Kidney epithelial cell (primary cell): Measurements from ENCODE around the gene CD68. TPM values are rescaled to one million over a fixed set of nuclear protein-coding genes. Genes with fewer than 3 reads are reported as not detected.
"Not testable (repeated sequence)": the region's sequence is repeated elsewhere in the genome, so short reads cannot be mapped to it uniquely, and the experiment has no call there.

Experiments
- DNase-seq: peaks from one replicate; pipeline ENCODE4 v3.0.0-alpha.2; 2010; ENCODE audit warnings: low read depth
- H3K27me3 ChIP-seq: 2 replicates; pipeline ENCODE4 v1.6.0; 2011; ENCODE audit warnings: low read length; ENCODE audit not compliant: control insufficient read depth, insufficient read depth
- H3K36me3 ChIP-seq: 2 replicates; pipeline ENCODE4 v1.5.1; 2011; ENCODE audit warnings: low read length; ENCODE audit not compliant: control insufficient read depth, insufficient read depth
- H3K4me3 ChIP-seq: 2 replicates; pipeline ENCODE4 v1.5.1; 2011; ENCODE audit warnings: low read depth, mild to moderate bottlenecking, control low read depth, low read length
- total RNA-seq: library from RNA; depleted of rRNA; stranded (reverse); fragments of >200 nt; gene quantifications from 2 replicates; pipeline ENCODE4 v1.2.3, GENCODE V29; 2015
- TF ChIP-seq, protein P1 (sequence below): IDR thresholded peaks from 2 replicates; pipeline ENCODE4 v1.5.1; 2011; ENCODE audit warnings: mild to moderate bottlenecking, moderate library complexity, low read length, control low read depth, inconsistent platforms; ENCODE audit not compliant: insufficient read depth, poor library complexity, severe bottlenecking

Gene CD68
- total RNA-seq, 1 donor from 2014 or later, result 7.4 TPM

- H3K27me3 ChIP-seq, result no peaks in the 10 kb centered on the region
- DNase-seq, result no peak
- TF ChIP-seq, protein P1, sequence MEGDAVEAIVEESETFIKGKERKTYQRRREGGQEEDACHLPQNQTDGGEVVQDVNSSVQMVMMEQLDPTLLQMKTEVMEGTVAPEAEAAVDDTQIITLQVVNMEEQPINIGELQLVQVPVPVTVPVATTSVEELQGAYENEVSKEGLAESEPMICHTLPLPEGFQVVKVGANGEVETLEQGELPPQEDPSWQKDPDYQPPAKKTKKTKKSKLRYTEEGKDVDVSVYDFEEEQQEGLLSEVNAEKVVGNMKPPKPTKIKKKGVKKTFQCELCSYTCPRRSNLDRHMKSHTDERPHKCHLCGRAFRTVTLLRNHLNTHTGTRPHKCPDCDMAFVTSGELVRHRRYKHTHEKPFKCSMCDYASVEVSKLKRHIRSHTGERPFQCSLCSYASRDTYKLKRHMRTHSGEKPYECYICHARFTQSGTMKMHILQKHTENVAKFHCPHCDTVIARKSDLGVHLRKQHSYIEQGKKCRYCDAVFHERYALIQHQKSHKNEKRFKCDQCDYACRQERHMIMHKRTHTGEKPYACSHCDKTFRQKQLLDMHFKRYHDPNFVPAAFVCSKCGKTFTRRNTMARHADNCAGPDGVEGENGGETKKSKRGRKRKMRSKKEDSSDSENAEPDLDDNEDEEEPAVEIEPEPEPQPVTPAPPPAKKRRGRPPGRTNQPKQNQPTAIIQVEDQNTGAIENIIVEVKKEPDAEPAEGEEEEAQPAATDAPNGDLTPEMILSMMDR, result no peak
- no peak overlapping the region for H3K4me3 ChIP-seq
- H3K36me3 ChIP-seq, result no peaks in the 10 kb centered on the region
Observed at GRCh38 chr17:7623661-7624060, 44.2 kb downstream of the CD68 start.

- H3K27me3 ChIP-seq, H3K4me3 ChIP-seq, H3K36me3 ChIP-seq, DNase-seq: not testable (repeated sequence)
Observed at GRCh38 chr17:7625749-7626148, 46.3 kb downstream of the CD68 start.

DNA sequence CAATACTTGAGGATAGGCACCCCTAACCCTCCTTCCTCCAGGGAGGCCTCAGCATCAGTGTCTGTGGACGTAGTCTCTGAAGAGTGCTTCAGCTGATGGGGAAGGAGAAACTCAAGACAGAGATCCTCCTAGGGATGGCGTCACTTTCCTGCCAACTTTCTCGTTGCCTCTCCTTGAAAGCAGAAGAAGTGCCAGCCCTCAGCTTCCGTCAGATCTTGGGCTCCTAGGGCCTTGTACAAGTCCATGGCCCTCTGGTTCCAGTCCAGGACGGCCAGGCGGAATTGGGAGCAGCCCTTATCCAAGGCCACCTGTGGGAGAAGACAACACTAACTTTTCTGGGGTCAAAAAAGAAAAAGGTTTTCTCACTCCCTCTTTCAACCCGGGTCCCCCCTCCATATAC is 46.9 kb downstream of the CD68 start:
- TF ChIP-seq, protein P1, result no peak
- Histone ChIP-seq H3K27me3 (no peaks in the 10 kb centered on the region), H3K36me3 (no peaks in the 10 kb centered on the region), H3K4me3 (no peak overlapping the region)
- DNase-seq, result no peak

DNA sequence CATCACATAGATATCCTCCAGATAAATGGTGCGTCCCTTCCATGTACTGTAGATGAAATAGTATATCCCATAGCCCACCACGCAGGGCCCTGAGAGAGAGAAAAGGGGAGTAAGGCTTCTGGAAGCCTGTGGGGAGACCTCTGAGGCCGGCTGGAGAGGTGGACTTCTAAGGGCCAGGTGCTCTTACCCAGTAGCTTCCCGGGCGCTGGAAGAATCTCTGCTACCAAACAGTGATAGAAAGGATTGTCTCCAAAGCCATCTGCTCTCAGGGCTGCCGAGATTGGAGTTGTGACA is 47.5 kb downstream of the CD68 start:
- Histone ChIP-seq H3K27me3 (no peaks in the 10 kb centered on the region), H3K36me3 (no peaks in the 10 kb centered on the region), H3K4me3 (peak overlapping the region; percentile 75)
- no peak for DNase-seq
- TF ChIP-seq, protein P1, result no peak

- Histone ChIP-seq H3K4me3 (peak within 1 kb of the TSS; percentile 75), H3K27me3 (no peaks in the 10 kb centered on the region), H3K36me3 (no peaks in the 10 kb centered on the region)
- peak; percentile 65 for DNase-seq
- TF ChIP-seq, protein P1, result no peak
Observed at GRCh38 chr17:7627250-7628121, 48.0 kb downstream of the CD68 start, which contains the start of gene SAT2. Gene SAT2 (minus strand): TSS chr17:7627821. CDS start chr17:7627635, 186 bp downstream.

DNA sequence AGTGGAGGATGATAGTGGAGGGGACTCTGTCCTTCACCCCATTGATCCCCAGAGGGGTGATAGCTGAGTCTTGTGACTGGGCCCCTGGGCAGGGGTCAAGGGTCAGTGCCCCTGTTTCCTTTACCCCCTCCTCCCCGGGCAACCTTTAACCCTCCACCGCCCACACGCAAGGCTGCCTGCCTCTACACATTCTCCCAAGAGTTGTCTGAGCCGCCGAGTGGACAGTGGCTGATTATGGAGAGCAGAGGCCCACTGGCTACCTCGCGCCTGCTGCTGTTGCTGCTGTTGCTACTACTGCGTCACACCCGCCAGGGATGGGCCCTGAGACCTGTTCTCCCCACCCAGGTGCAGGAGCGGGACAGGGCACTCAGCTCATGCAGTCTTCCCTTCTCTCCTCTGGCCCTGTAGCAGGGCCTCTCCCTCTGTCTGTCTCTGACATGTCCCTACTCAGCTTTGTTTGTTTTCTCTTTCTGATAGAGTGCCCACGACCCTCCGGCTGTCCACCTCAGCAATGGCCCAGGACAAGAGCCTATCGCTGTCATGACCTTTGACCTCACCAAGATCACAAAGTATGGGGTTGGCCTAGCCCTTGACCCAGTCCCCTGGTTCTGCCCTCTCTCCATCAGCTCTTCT is 50.6 kb downstream of the CD68 start, which contains the start of gene SHBG:
Gene SHBG (plus strand): TSS at position 197 of the 633 bp plus-strand sequence. CDS start 38 bp downstream, at position 235.
- TF ChIP-seq, protein P1, result no peak
- no peak within 1 kb of the TSS for H3K4me3 ChIP-seq
- no peaks in the 10 kb centered on the region for H3K36me3 ChIP-seq
- DNase-seq, result no peak
- H3K27me3 ChIP-seq, result peaks cover 2% of the 10 kb centered on the region
